Endothelial cell of umbilical vein (primary cell): Measurements from ENCODE around the gene C12orf57.

Experiments used
- CTCF ChIP-seq, 2 donors: IDR thresholded peaks; 1 replicate in 1 of 2; 2 replicates in 1 of 2; pipeline ENCODE4 v1.5.1; 2011; ENCODE audit warnings: low read length in 2 of 2, mild to moderate bottlenecking in 2 of 2, moderate library complexity in 2 of 2, control low read depth in 1 of 2, inconsistent platforms in 1 of 2, low read depth in 1 of 2; ENCODE audit not compliant: insufficient read depth in 1 of 2; ENCODE audit errors: extremely low read depth in 1 of 2
- EZH2 ChIP-seq: IDR thresholded peaks from 2 replicates; pipeline ENCODE4 v1.6.1; 2012; ENCODE audit warnings: borderline replicate concordance, low read depth, mild to moderate bottlenecking, moderate library complexity, low read length, inconsistent platforms; ENCODE audit not compliant: severe bottlenecking
- JUN ChIP-seq: IDR thresholded peaks from 2 replicates; pipeline ENCODE4 v1.6.1; 2011; ENCODE audit warnings: borderline replicate concordance, low read depth; ENCODE audit not compliant: insufficient read length, insufficient read depth
- MAX ChIP-seq: IDR thresholded peaks from 2 replicates; pipeline ENCODE4 v1.6.1; 2011; ENCODE audit not compliant: insufficient read depth, insufficient read length
- POLR2A ChIP-seq: IDR thresholded peaks from 2 replicates; pipeline ENCODE4 v1.6.1; 2012; ENCODE audit warnings: low read depth, mild to moderate bottlenecking, control low read depth, low read length
- POLR2AphosphoS5 ChIP-seq: IDR thresholded peaks from 2 replicates; pipeline ENCODE4 v1.6.1; 2012; ENCODE audit warnings: low read depth, mild to moderate bottlenecking, control low read depth, low read length, moderate library complexity; ENCODE audit not compliant: insufficient read depth

- TF ChIP-seq CTCF (IDR thresholded peaks at IDR 0.05; ENCODE audit: extremely low read depth in 1 of 2, insufficient read depth in 1 of 2, low read depth in 1 of 2, low read length in 2 of 2) (no peak), EZH2 (no peak), POLR2A (no peak), JUN (no peak), POLR2AphosphoS5 (no peak), MAX (no peak)
Measured at GRCh38 chr12:6957741-6958608, 14.2 kb downstream of the C12orf57 start.
